Type B pancreatic cell (in vitro differentiated cells): ENCODE results near the gene MAS1L. TPM values are rescaled to one million over a fixed set of nuclear protein-coding genes. Genes with fewer than 3 reads are reported as not detected.

Experiments
- DNase-seq: peaks from one replicate; pipeline ENCODE4 v3.0.0; 2021; ENCODE audit warnings: mixed read lengths; ENCODE audit not compliant: unreplicated experiment; ENCODE audit errors: extremely low spot score
- H3K27ac Mint-ChIP-seq: 2 replicates; pipeline ENCODE4 v1.8.0; 2021; ENCODE audit warnings: mild to moderate bottlenecking, mixed read lengths
- H3K27me3 Mint-ChIP-seq: 2 replicates; pipeline ENCODE4 v1.8.0; 2021; ENCODE audit warnings: mixed read lengths
- H3K36me3 Mint-ChIP-seq: 2 replicates; pipeline ENCODE4 v1.8.0; 2021; ENCODE audit warnings: mixed read lengths
- H3K4me1 Mint-ChIP-seq: one replicate; pipeline ENCODE4 v1.8.0; 2021; ENCODE audit warnings: mixed read lengths; ENCODE audit not compliant: unreplicated experiment
- H3K4me3 Mint-ChIP-seq: 2 replicates; pipeline ENCODE4 v1.8.0; 2021; ENCODE audit warnings: mild to moderate bottlenecking, mixed read lengths
- H3K9me3 Mint-ChIP-seq: 2 replicates; pipeline ENCODE4 v1.8.0; 2021; ENCODE audit warnings: mixed read lengths
- CTCF ChIP-seq: fragments of 200-600 bp; sonication (generic); conservative IDR thresholded peaks from 2 replicates; pipeline ENCODE4 v1.5.0; 2021; ENCODE audit warnings: antibody characterized with exemption, mild to moderate bottlenecking
- total RNA-seq: library from RNA; stranded (reverse); gene quantifications from 2 replicates; pipeline ENCODE4 v1.2.1, GENCODE V29; 2021; ENCODE audit warnings: low replicate concordance

MAS1L gene
- total RNA-seq, 1 donor from 2014 or later, result not detected

- Mint-ChIP-seq H3K4me3 (no peak overlapping the region), H3K27ac (no peak overlapping the region), H3K9me3 (no peaks in the 10 kb centered on the region), H3K4me1 (no peaks in the 10 kb centered on the region), H3K27me3 (peaks cover 23% of the 10 kb centered on the region), H3K36me3 (no peaks in the 10 kb centered on the region)
- no peak for TF ChIP-seq CTCF
- no peak for DNase-seq
Observed at GRCh38 chr6:29490552-29490951, 2.8 kb upstream of the MAS1L start.

DNA sequence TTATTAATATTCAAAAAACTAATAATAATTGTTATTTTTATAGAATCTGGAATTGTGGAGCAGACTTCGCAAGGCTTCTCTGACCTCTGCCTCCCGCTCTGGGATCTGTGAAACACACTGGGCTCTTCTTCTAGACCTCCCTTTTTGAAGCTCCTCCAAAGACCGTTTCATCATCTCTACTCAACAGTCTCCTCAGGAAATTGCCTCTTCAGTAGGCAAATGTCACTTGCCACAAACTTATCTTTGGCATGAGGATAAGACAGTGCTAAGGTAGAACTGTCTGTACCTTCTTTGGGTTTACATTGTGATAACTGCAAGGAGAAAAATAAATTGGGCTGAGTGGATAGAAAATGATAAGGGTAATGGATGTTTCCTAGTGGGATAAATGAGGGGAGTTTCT is 2.3 kb upstream of the MAS1L start:
- Mint-ChIP-seq H3K4me3 (no peak overlapping the region), H3K9me3 (no peaks in the 10 kb centered on the region), H3K36me3 (no peaks in the 10 kb centered on the region), H3K27me3 (peaks cover 20% of the 10 kb centered on the region), H3K27ac (no peak overlapping the region), H3K4me1 (no peaks in the 10 kb centered on the region)
- no peak for TF ChIP-seq CTCF
- DNase-seq, result no peak

DNA sequence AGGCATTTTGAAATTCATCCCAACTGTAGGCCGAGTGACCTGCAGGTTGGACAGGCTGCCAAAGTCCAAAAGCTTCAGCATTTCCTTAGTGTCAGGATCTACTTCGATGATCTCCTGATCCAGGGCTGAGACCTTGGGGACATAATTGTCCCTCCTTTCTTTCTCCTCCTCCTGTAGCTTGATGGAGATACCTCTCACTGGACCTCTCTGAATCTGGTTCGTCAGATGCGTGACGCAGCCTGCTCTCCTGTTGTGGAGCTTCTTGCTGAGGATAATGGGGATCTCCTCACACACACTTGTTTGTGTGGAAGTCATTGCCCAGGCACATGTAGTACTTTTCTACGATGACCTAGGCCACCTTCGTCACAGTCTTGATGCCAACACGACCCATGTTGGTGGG is 1.5 kb upstream of the MAS1L start:
- H3K9me3 Mint-ChIP-seq, result no peaks in the 10 kb centered on the region
- H3K36me3 Mint-ChIP-seq, result no peaks in the 10 kb centered on the region
- TF ChIP-seq CTCF, result no peak
- no peak overlapping the region for H3K4me3 Mint-ChIP-seq
- no peak overlapping the region for H3K27ac Mint-ChIP-seq
- H3K4me1 Mint-ChIP-seq, result no peaks in the 10 kb centered on the region
- DNase-seq, result no peak
- peaks cover 14% of the 10 kb centered on the region for H3K27me3 Mint-ChIP-seq

- peaks cover 14% of the 10 kb centered on the region for H3K27me3 Mint-ChIP-seq
- H3K4me3 Mint-ChIP-seq, result no peak overlapping the region
- TF ChIP-seq CTCF, result no peak
- no peaks in the 10 kb centered on the region for H3K36me3 Mint-ChIP-seq
- H3K4me1 Mint-ChIP-seq, result no peaks in the 10 kb centered on the region
- H3K27ac Mint-ChIP-seq, result no peak overlapping the region
- no peak for DNase-seq
- H3K9me3 Mint-ChIP-seq, result no peaks in the 10 kb centered on the region
Observed at GRCh38 chr6:29488874-29489273, 1.1 kb upstream of the MAS1L start.

DNA sequence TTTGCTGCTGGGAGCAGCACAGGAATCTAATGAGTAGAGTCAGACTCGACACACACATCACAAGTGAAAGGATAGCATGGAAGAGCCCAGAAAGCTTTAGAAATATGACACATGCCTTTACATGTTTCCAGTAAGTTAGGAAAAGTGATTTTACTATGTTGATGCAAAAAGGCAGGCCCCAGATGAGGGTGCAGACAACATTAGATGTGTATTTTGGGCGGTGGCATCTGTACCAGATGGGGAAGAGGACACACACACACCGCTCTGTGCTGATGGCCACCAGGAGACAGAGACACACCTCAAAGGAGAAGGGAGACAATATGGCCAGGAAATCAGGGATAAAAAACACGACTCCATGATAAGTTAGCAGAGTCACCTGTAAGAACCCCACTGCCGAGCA is 625 bp downstream of the MAS1L start:
- Mint-ChIP-seq H3K4me3 (no peak overlapping the region), H3K36me3 (no peaks in the 10 kb centered on the region), H3K27ac (no peak overlapping the region), H3K9me3 (no peaks in the 10 kb centered on the region), H3K27me3 (peaks cover 9% of the 10 kb centered on the region), H3K4me1 (no peaks in the 10 kb centered on the region)
- no peak for TF ChIP-seq CTCF
- no peak for DNase-seq

GRCh38 chr6:29486577-29486976 is 1.2 kb downstream of the MAS1L start:
- no peak overlapping the region for H3K4me3 Mint-ChIP-seq
- H3K27ac Mint-ChIP-seq, result no peak overlapping the region
- H3K36me3 Mint-ChIP-seq, result no peaks in the 10 kb centered on the region
- no peaks in the 10 kb centered on the region for H3K4me1 Mint-ChIP-seq
- H3K9me3 Mint-ChIP-seq, result no peaks in the 10 kb centered on the region
- no peak for DNase-seq
- peaks cover 9% of the 10 kb centered on the region for H3K27me3 Mint-ChIP-seq
- no peak for TF ChIP-seq CTCF
